HEK293T (cell line): Measurements from ENCODE around the gene TM4SF4.

Source experiments
- CTCF ChIA-PET: fragments of 350-600 bp; formaldehyde crosslinking; extraction: SDS; loops from one replicate; lab custom pipeline; 2021; ENCODE audit warnings: antibody characterized with exemption, inconsistent platforms; lab: Yijun Ruan, JAX
- POLR2A ChIA-PET: fragments of 350-600 bp; formaldehyde crosslinking; extraction: SDS; loops from one replicate; lab custom pipeline; 2020; ENCODE audit warnings: antibody characterized with exemption, inconsistent platforms; lab: Yijun Ruan, JAX
- DNase-seq: peaks from one replicate; pipeline ENCODE4 v3.0.0; 2012; ENCODE audit warnings: mixed read lengths; ENCODE audit errors: extremely low spot score
- ARNT ChIP-seq: fragments of 450-650 bp; IDR thresholded peaks from 2 replicates; pipeline ENCODE4 v1.6.1; 2017; ENCODE audit warnings: mild to moderate bottlenecking
- BHLHE40 ChIP-seq: fragments of 450-650 bp; IDR thresholded peaks from 2 replicates; pipeline ENCODE4 v1.6.1; 2016; ENCODE audit warnings: mild to moderate bottlenecking, moderate library complexity, borderline replicate concordance
- CTBP1 ChIP-seq: fragments of 450-650 bp; IDR thresholded peaks from 2 replicates; pipeline ENCODE4 v1.6.1; 2016; ENCODE audit warnings: borderline replicate concordance
- ELF4 ChIP-seq: fragments of 450-650 bp; IDR thresholded peaks from 2 replicates; pipeline ENCODE4 v1.6.1; 2017; ENCODE audit warnings: antibody characterized with exemption
- FOXA1 ChIP-seq: fragments of 450-650 bp; IDR thresholded peaks from 2 replicates; pipeline ENCODE4 v1.6.1; 2016; ENCODE audit warnings: mild to moderate bottlenecking
- FOXK2 ChIP-seq: fragments of 450-650 bp; IDR thresholded peaks from 2 replicates; pipeline ENCODE4 v1.6.1; 2016; ENCODE audit warnings: mild to moderate bottlenecking
- FOXM1 ChIP-seq: fragments of 450-650 bp; IDR thresholded peaks from 2 replicates; pipeline ENCODE4 v1.6.1; 2017; ENCODE audit warnings: mild to moderate bottlenecking, borderline replicate concordance
- HDGF ChIP-seq: fragments of 450-650 bp; IDR thresholded peaks from 2 replicates; pipeline ENCODE4 v1.6.1; 2017; ENCODE audit warnings: antibody characterized with exemption, borderline replicate concordance
- L3MBTL2 ChIP-seq: fragments of 450-650 bp; conservative IDR thresholded peaks from 2 replicates; pipeline ENCODE4 v1.6.1; 2016; ENCODE audit warnings: mild to moderate bottlenecking
- LEF1 ChIP-seq: fragments of 450-650 bp; IDR thresholded peaks from 2 replicates; pipeline ENCODE4 v1.6.1; 2017; ENCODE audit warnings: mild to moderate bottlenecking, borderline replicate concordance
- NFRKB ChIP-seq: fragments of 450-650 bp; IDR thresholded peaks from 2 replicates; pipeline ENCODE4 v1.6.1; 2016; ENCODE audit warnings: mild to moderate bottlenecking, moderate library complexity
- PKNOX1 ChIP-seq: fragments of 450-650 bp; IDR thresholded peaks from 2 replicates; pipeline ENCODE4 v1.6.1; 2016
- SP1 ChIP-seq: fragments of 450-650 bp; IDR thresholded peaks from 2 replicates; pipeline ENCODE4 v1.6.1; 2017
- SUZ12 ChIP-seq: fragments of 450-650 bp; IDR thresholded peaks from 2 replicates; pipeline ENCODE4 v1.6.1; 2016; ENCODE audit warnings: mild to moderate bottlenecking
- TARDBP ChIP-seq: fragments of 450-650 bp; IDR thresholded peaks from 2 replicates; pipeline ENCODE4 v1.6.1; 2016
- ZNF384 ChIP-seq: fragments of 450-650 bp; IDR thresholded peaks from 2 replicates; pipeline ENCODE4 v1.6.1; 2016

The TM4SF4 gene

DNA sequence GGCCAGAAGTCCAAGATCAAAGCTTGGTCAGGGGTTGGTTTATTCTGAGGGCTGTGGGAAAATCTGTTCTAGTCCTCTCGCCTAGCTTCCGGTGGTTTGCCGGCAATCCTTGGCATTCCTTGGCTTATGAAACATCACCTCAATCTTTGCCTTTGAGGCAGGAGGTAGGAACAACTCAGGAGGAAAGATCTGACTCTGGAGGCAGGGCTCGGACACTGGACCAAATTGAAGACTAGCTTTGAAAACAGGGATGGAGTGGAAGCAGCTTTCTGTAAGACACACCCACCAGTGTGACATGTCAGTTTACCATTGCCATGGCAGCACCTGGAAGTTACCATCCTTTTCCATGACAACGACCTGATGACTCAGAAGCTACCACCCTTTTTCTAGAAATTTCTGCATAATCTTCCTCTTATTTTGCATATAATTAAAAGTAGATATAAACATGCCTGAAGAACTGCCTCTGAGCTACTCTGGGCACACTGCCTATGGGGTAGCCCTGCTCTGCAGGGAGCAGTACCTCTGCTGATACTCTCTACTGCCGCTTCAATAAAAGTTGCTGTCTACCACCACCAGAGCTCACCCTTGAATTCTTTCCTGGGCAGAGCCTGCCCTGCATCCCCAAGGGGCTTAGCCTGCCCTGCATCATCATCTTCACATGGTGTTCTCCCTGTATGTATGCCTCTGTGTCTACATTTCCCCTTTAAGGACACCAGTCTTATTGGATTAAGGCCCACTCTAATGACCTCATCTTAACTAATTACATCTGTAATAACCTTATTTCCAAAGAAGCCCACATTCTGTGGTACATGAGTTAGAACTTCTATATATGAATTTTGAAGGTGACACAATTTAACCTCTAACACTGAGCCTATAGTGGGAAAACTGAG is 38.3 kb upstream of the TM4SF4 start:
- CTCF ChIA-PET = no interaction called here
- TF ChIP-seq ELF4 = no peak
- no peak for TF ChIP-seq FOXA1
- TF ChIP-seq L3MBTL2 = no peak
- TF ChIP-seq ZNF384 = no peak
- no peak for TF ChIP-seq HDGF
- TF ChIP-seq SP1 = no peak
- TF ChIP-seq PKNOX1 = no peak
- no peak for TF ChIP-seq TARDBP
- TF ChIP-seq FOXK2 = no peak
- TF ChIP-seq BHLHE40 = no peak
- no peak for TF ChIP-seq FOXM1
- no peak for TF ChIP-seq ARNT
- TF ChIP-seq SUZ12 = no peak
- TF ChIP-seq NFRKB = no peak
- no peak for TF ChIP-seq CTBP1
- POLR2A ChIA-PET = no interaction called here
- no peak for DNase-seq

GRCh38 chr3:149437286-149437685 is 37.2 kb upstream of the TM4SF4 start:
- TF ChIP-seq ELF4 (no peak), FOXM1 (no peak), FOXK2 (no peak), LEF1 (no peak), BHLHE40 (no peak), NFRKB (no peak), CTBP1 (no peak), SUZ12 (no peak), FOXA1 (no peak), ARNT (no peak), TARDBP (no peak), SP1 (no peak), ZNF384 (no peak)
- POLR2A ChIA-PET = no interaction called here
- DNase-seq = no peak
- CTCF ChIA-PET = no interaction called here

DNA sequence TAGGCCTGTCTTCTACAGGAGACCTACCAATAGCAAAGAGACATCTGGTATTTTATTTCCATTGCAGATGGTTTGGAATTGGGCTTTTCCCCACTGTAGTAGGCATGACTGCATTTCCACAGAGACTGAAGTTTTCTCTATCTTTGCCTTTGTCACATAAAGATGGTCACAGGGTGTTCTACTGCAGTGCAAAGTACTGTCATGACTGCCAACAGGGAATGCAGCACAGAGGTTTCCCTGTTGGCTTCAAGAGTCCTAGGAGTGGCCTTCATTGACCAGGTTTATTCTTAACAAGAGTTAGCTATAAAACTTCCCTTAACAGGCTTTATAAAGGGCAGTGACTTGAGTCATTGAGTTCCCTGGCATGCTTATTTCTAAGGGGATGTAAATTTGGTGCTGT is 36.8 kb upstream of the TM4SF4 start:
- ChIA-PET CTCF (no interaction called here), POLR2A (no interaction called here)
- TF ChIP-seq CTBP1 = no peak
- no peak for TF ChIP-seq TARDBP
- TF ChIP-seq NFRKB = no peak
- no peak for DNase-seq

DNA sequence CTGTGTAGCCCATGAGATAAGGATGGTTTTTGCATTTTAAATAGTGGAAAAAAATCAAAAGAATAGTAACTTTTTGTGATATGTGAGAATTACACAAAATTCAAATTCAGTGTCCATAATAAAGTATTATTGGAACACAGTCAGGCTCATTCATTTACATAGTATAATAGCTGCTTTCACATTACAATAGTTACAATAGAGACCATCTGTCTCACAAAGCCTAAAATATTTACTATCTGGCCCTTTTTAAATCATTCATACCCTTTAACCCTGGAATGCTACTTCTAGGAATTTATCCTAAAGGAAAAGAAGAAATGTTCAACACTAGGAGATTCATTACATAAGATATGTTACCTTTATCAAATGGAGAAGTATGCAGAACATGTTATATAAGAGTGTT is 35.5 kb upstream of the TM4SF4 start:
- no peak for TF ChIP-seq PKNOX1
- no peak for TF ChIP-seq LEF1
- no peak for TF ChIP-seq L3MBTL2
- no peak for TF ChIP-seq ELF4
- no peak for TF ChIP-seq ARNT
- TF ChIP-seq SUZ12 = no peak
- no peak for TF ChIP-seq FOXK2
- no peak for TF ChIP-seq FOXM1
- TF ChIP-seq HDGF = no peak
- TF ChIP-seq SP1 = no peak
- TF ChIP-seq NFRKB = no peak
- TF ChIP-seq ZNF384 = no peak
- no peak for TF ChIP-seq BHLHE40
- no peak for TF ChIP-seq FOXA1
- TF ChIP-seq CTBP1 = no peak
- TF ChIP-seq TARDBP = no peak
- no peak for DNase-seq
- ChIA-PET POLR2A (no interaction called here), CTCF (no interaction called here)

- TF ChIP-seq ARNT (no peak), CTBP1 (no peak), HDGF (no peak), SP1 (no peak)
- ChIA-PET POLR2A (no interaction called here), CTCF (no interaction called here)
- no peak for DNase-seq
Observed at GRCh38 chr3:149441642-149442041, 32.9 kb upstream of the TM4SF4 start.

GRCh38 chr3:149442043-149442442 is 32.5 kb upstream of the TM4SF4 start:
- no peak for TF ChIP-seq NFRKB
- no peak for TF ChIP-seq ELF4
- no peak for TF ChIP-seq SUZ12
- TF ChIP-seq HDGF = no peak
- no peak for TF ChIP-seq CTBP1
- TF ChIP-seq FOXK2 = no peak
- TF ChIP-seq PKNOX1 = no peak
- TF ChIP-seq TARDBP = no peak
- TF ChIP-seq ZNF384 = no peak
- no peak for TF ChIP-seq L3MBTL2
- no peak for TF ChIP-seq ARNT
- TF ChIP-seq SP1 = no peak
- no peak for TF ChIP-seq LEF1
- TF ChIP-seq BHLHE40 = no peak
- TF ChIP-seq FOXA1 = no peak
- no peak for TF ChIP-seq FOXM1
- no peak for DNase-seq
- POLR2A ChIA-PET = no interaction called here
- CTCF ChIA-PET = no interaction called here
